ENCODE measurements around the gene ANK3. TPM values are rescaled to one million over a fixed set of nuclear protein-coding genes. Genes with fewer than 3 reads are reported as not detected.
"Not testable (repeated sequence)": the region's sequence is repeated elsewhere in the genome, so short reads cannot be mapped to it uniquely, and the experiment has no call there.

Gene ANK3
- total RNA-seq, 2 donors from 2014 or later: 58.5 to 71.2 TPM

- DNase-seq (no peak), ATAC-seq (no peak)
- H3K9me3 ChIP-seq (ENCODE audit: control insufficient read depth, low read length, poor library complexity, severe bottlenecking): no peaks in the 10 kb centered on the region
- no peaks in the 10 kb centered on the region for H3K27me3 Mint-ChIP-seq
- peaks cover 12% of the 10 kb centered on the region for H3K36me3 Mint-ChIP-seq (ENCODE audit: low read depth)
- H3K4me3 Mint-ChIP-seq: no peak overlapping the region
- H3K27ac Mint-ChIP-seq: no peak overlapping the region
- H3K4me1 Mint-ChIP-seq: peaks cover 7% of the 10 kb centered on the region
Observed at GRCh38 chr10:60040014-60040662, 349.5 kb downstream of the ANK3 start.

DNA sequence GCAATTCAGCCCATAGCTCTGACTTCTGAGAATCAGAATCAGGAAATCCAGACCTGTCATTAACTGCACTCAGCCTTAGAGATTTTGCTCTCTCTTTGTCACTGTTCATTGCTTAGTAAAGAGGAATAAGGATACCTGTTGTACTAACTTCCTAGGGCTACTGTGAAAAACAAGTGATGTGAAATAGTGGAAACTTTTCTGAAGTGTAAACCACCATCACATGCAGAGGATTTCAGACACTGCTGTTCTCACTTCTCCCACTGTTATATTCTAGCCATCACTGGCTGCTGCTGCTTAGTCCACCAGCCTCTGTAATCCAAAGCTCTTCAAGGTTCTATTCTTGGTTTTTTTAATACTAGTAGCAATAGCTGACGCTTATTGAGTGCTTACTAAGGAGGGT is 353.7 kb downstream of the ANK3 start:
- Mint-ChIP-seq H3K36me3 (ENCODE audit: low read depth) (peaks cover 10% of the 10 kb centered on the region), H3K27me3 (no peaks in the 10 kb centered on the region), H3K4me1 (peaks cover 11% of the 10 kb centered on the region), H3K4me3 (no peak overlapping the region), H3K27ac (no peak overlapping the region)
- no peak for ATAC-seq
- no peak for DNase-seq
- H3K9me3 ChIP-seq (ENCODE audit: control insufficient read depth, low read length, poor library complexity, severe bottlenecking): no peaks in the 10 kb centered on the region

GRCh38 chr10:60035375-60035774 is 354.3 kb downstream of the ANK3 start:
- not testable (repeated sequence) for H3K36me3 Mint-ChIP-seq (ENCODE audit: low read depth); H3K9me3 ChIP-seq (ENCODE audit: control insufficient read depth, low read length, poor library complexity, severe bottlenecking); ATAC-seq; DNase-seq; H3K27ac Mint-ChIP-seq; H3K4me3 Mint-ChIP-seq; H3K27me3 Mint-ChIP-seq
- H3K4me1 Mint-ChIP-seq: peaks cover 11% of the 10 kb centered on the region

DNA sequence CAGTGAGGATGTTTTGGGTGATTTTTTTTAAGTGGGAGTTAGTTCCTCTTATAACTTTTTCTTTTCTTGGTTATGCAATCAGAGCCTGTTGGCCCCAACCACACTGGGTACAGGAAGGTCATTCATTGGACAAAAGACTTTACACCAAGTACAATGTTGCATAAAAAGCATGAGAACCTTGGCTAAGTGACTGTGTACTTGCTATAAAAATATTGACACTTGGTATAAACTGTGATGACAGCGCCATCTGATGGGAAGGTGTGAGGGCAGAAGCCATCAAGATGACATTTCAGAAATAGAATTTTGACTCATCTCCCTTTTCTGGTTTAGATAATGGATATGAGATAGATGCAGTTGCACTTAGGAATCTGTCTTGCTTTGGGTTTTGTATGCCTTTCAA is 357.0 kb downstream of the ANK3 start:
- no peak for DNase-seq
- Mint-ChIP-seq H3K36me3 (ENCODE audit: low read depth) (peaks cover 4% of the 10 kb centered on the region), H3K4me1 (peaks cover 11% of the 10 kb centered on the region), H3K27me3 (no peaks in the 10 kb centered on the region), H3K27ac (peak overlapping the region; percentile 29), H3K4me3 (no peak overlapping the region)
- ATAC-seq: peak; percentile 46
- no peaks in the 10 kb centered on the region for H3K9me3 ChIP-seq (ENCODE audit: control insufficient read depth, low read length, poor library complexity, severe bottlenecking)

DNA sequence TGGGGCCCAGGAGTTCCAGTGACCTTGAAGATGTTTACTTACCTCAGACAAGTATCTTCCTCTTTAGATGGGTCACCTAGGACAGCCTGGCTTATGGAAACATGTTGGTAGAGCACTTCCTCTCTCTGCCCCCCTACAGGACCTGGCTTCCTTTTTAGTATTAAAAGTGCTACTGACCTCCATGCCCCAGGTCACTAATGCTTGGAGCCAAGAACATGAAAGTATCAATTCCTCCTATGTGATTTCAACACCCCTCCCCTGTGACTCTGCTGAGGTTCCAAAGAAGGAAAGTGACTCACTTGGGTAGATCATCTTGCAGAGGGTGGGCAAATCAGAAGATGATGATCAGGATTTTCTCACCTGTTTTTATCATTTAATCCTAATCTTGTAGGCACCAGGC is 358.0 kb downstream of the ANK3 start:
- H3K27me3 Mint-ChIP-seq: no peaks in the 10 kb centered on the region
- DNase-seq (no peak), ATAC-seq (no peak)
- H3K4me1 Mint-ChIP-seq: peaks cover 5% of the 10 kb centered on the region
- no peak overlapping the region for H3K4me3 Mint-ChIP-seq
- H3K9me3 ChIP-seq (ENCODE audit: control insufficient read depth, low read length, poor library complexity, severe bottlenecking): no peaks in the 10 kb centered on the region
- no peaks in the 10 kb centered on the region for H3K36me3 Mint-ChIP-seq (ENCODE audit: low read depth)
- H3K27ac Mint-ChIP-seq: no peak overlapping the region

GRCh38 chr10:60031183-60031582 is 358.5 kb downstream of the ANK3 start:
- H3K27ac Mint-ChIP-seq: peak overlapping the region; percentile 37
- no peak overlapping the region for H3K4me3 Mint-ChIP-seq
- DNase-seq (no peak), ATAC-seq (no peak)
- peaks cover 5% of the 10 kb centered on the region for H3K4me1 Mint-ChIP-seq
- H3K9me3 ChIP-seq (ENCODE audit: control insufficient read depth, low read length, poor library complexity, severe bottlenecking): no peaks in the 10 kb centered on the region
- H3K36me3 Mint-ChIP-seq (ENCODE audit: low read depth): no peaks in the 10 kb centered on the region
- H3K27me3 Mint-ChIP-seq: no peaks in the 10 kb centered on the region

DNA sequence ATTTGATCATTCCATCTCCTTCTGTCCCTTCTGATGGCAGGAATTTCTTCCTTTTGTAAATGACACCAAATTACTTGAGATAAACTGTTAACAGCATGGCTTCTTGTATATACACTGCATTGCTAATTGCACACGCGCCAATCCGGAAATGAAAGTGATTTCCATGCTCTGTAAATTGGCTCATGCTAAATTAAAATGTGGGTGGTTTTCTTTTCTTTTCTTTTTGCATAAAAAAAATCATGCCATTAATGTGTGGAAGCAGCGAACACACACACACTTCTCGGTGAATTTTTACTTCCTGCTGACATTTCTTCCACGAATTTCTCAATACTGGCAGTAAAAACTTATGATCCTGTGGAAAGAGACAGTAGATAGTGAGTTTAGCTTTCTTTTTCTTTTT is 360.2 kb downstream of the ANK3 start:
- Mint-ChIP-seq H3K27me3 (no peaks in the 10 kb centered on the region), H3K4me3 (no peak overlapping the region), H3K36me3 (ENCODE audit: low read depth) (no peaks in the 10 kb centered on the region), H3K27ac (no peak overlapping the region), H3K4me1 (peaks cover 5% of the 10 kb centered on the region)
- DNase-seq: no peak
- no peak for ATAC-seq
- H3K9me3 ChIP-seq (ENCODE audit: control insufficient read depth, low read length, poor library complexity, severe bottlenecking): no peaks in the 10 kb centered on the region

DNA sequence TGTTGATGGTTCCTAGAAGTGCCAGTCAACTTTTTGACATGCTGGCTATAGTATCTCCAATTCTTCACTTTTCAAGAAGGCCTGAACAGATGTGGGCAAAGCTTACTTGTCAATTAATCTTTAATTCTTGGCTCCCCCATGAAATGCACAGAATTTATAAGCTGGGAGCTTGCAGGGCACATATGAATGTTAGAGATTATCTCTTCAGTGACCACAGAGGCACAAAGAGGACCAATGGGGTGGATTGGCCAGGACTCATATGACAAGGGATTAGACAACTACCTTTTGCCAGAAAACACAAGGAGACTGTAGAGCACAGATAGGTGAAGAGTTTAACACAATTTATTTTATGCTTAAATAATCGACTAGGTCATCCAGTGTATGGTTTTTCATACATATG is 361.6 kb downstream of the ANK3 start:
- no peaks in the 10 kb centered on the region for H3K36me3 Mint-ChIP-seq (ENCODE audit: low read depth)
- H3K27me3 Mint-ChIP-seq: no peaks in the 10 kb centered on the region
- no peak overlapping the region for H3K4me3 Mint-ChIP-seq
- no peak overlapping the region for H3K27ac Mint-ChIP-seq
- DNase-seq (no peak), ATAC-seq (no peak)
- H3K4me1 Mint-ChIP-seq: peaks cover 5% of the 10 kb centered on the region
- no peaks in the 10 kb centered on the region for H3K9me3 ChIP-seq (ENCODE audit: control insufficient read depth, low read length, poor library complexity, severe bottlenecking)

GRCh38 chr10:60025279-60025678 is 364.4 kb downstream of the ANK3 start:
- Mint-ChIP-seq H3K27me3 (no peaks in the 10 kb centered on the region), H3K4me1 (no peaks in the 10 kb centered on the region), H3K4me3 (no peak overlapping the region), H3K36me3 (ENCODE audit: low read depth) (no peaks in the 10 kb centered on the region), H3K27ac (no peak overlapping the region)
- no peaks in the 10 kb centered on the region for H3K9me3 ChIP-seq (ENCODE audit: control insufficient read depth, low read length, poor library complexity, severe bottlenecking)
- DNase-seq (no peak), ATAC-seq (no peak)

DNA sequence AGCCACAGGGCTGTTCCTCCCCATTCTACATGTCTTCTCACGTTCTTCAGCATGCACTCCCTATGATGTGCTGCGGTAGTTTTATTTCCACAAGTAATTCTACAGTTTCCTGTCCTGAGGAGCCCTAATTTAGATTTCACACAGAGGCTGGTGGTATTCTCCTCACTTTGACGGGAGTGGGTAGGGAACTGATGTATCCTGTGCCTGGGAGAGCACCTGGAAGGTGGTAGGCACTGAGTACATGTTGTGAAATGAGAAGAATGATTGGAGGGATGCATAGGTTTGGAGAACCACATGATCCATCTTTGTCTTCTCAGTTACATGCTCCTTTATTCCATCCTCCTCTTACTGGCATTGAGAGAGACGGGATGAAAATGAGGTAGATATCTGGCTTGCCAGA is 365.2 kb downstream of the ANK3 start:
- no peak overlapping the region for H3K4me3 Mint-ChIP-seq
- H3K27me3 Mint-ChIP-seq: no peaks in the 10 kb centered on the region
- H3K9me3 ChIP-seq (ENCODE audit: control insufficient read depth, low read length, poor library complexity, severe bottlenecking): no peaks in the 10 kb centered on the region
- DNase-seq (no peak), ATAC-seq (no peak)
- H3K36me3 Mint-ChIP-seq (ENCODE audit: low read depth): no peaks in the 10 kb centered on the region
- no peaks in the 10 kb centered on the region for H3K4me1 Mint-ChIP-seq
- H3K27ac Mint-ChIP-seq: no peak overlapping the region

DNA sequence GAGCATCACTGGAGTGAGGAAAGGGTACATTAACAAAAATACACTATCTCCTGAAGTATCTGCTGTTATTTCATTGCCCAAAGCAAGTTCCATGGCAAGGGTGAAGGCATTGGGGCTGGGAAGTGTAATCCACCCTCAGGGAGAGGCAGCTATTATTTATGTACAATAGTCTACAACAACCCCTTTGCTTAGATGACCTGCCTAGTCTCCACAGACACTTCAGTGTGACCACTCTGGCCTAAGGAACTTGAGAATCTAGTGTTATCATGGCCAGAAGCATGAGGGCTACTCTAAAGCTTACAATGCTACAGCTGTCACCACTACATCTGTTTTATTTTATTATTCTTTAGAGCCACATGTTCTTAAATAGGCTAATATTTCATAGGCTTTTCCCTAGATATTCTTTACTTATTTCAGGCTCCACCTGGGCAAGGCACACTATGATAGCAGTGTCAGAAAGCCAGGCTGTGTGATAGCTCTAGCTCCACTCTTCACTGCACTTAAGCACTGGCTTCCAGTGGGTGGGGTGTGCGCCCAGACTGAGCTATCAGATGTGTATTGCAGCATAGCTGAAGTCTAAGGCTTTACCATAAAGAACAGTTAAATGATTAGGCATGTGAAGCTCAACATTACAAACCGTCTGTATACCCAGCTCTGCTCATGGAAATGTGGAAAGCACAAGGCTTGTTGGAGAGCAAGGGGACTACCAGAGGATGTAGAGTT is 366.4 kb downstream of the ANK3 start:
- Mint-ChIP-seq H3K4me1 (no peaks in the 10 kb centered on the region), H3K27ac (no peak overlapping the region), H3K27me3 (peaks cover 5% of the 10 kb centered on the region), H3K36me3 (ENCODE audit: low read depth) (no peaks in the 10 kb centered on the region), H3K4me3 (no peak overlapping the region)
- ATAC-seq (no peak), DNase-seq (no peak)
- H3K9me3 ChIP-seq (ENCODE audit: control insufficient read depth, low read length, poor library complexity, severe bottlenecking): no peaks in the 10 kb centered on the region

DNA sequence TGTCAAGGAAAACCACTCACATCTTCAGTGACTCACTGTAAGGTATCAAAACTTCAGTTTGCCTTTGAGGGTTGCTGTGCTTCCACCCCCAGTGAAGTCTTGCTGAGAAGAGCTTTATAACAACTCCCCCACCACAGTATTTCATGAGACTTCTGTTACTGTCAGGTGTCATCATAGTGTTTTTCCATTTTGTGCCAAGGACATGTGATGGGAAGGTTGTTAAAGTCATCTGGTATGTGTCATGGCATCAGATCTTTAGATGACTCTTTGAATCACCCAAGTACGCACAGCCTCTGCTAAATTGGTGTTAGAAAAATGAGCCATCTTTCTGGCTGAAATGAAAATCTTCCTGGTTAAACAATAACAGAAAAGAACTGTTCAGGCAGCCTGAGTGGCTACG is 368.3 kb downstream of the ANK3 start:
- no peaks in the 10 kb centered on the region for H3K9me3 ChIP-seq (ENCODE audit: control insufficient read depth, low read length, poor library complexity, severe bottlenecking)
- H3K36me3 Mint-ChIP-seq (ENCODE audit: low read depth): no peaks in the 10 kb centered on the region
- no peak for DNase-seq
- no peaks in the 10 kb centered on the region for H3K4me1 Mint-ChIP-seq
- peaks cover 5% of the 10 kb centered on the region for H3K27me3 Mint-ChIP-seq
- no peak overlapping the region for H3K4me3 Mint-ChIP-seq
- no peak overlapping the region for H3K27ac Mint-ChIP-seq
- no peak for ATAC-seq

DNA sequence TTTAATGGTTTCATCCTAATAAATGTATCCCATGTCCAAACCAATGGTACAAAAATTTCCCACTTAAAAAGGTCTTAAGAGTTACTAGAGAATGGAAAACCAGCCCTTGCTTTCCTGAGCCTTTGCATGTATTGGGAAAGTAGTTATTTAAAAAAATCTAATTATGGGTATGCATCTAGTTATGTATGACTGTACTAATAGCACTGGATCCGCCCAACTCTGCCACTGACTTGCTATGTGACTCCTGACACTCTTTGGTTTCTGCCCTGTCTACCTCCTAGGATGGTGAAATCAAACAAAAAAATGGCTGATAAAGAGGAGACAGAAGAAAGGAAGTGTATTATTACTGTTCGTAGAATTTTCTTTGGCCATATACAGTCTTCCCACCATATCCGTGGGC is 372.9 kb downstream of the ANK3 start:
- H3K27me3 Mint-ChIP-seq: peaks cover 19% of the 10 kb centered on the region
- H3K9me3 ChIP-seq (ENCODE audit: control insufficient read depth, low read length, poor library complexity, severe bottlenecking): no peaks in the 10 kb centered on the region
- H3K4me1 Mint-ChIP-seq: no peaks in the 10 kb centered on the region
- no peak for ATAC-seq
- no peak overlapping the region for H3K27ac Mint-ChIP-seq
- no peaks in the 10 kb centered on the region for H3K36me3 Mint-ChIP-seq (ENCODE audit: low read depth)
- DNase-seq: no peak
- no peak overlapping the region for H3K4me3 Mint-ChIP-seq

Data from T-helper 17 cell (primary cell).